ENCODE measurements around the gene SLC25A19. TPM values are rescaled to one million over a fixed set of nuclear protein-coding genes. Genes with fewer than 3 reads are reported as not detected.
"Not testable (repeated sequence)": the region's sequence is repeated elsewhere in the genome, so short reads cannot be mapped to it uniquely, and the experiment has no call there.

SLC25A19 gene
- total RNA-seq, 1 donor from 2014 or later, result 22.5 TPM

GRCh38 chr17:75271233-75271954 is 17.8 kb downstream of the SLC25A19 start:
- DNase-seq (ENCODE audit: low spot score), result peak; percentile 85

GRCh38 chr17:75270966-75271232 is 18.3 kb downstream of the SLC25A19 start, which contains the start of gene MIF4GD:
MIF4GD (minus strand) TSS chr17:75271231; CDS start chr17:75270195, 1,036 bp downstream.
- DNase-seq (ENCODE audit: low spot score) (no peak), ATAC-seq (peak; percentile 15)
- intact Hi-C loops (cut with DNase I), result no loop called here

More at GRCh38 chr17:75271233-75271954, 17.8 kb downstream of the SLC25A19 start:
- intact Hi-C loops (cut with DNase I), result no loop called here
- peak; percentile 63 for ATAC-seq

GRCh38 chr17:75270218-75270965 is 18.8 kb downstream of the SLC25A19 start:
- peak; percentile 79 for DNase-seq (ENCODE audit: low spot score)
- intact Hi-C loops (cut with DNase I), result no loop called here
- ATAC-seq, result peak; percentile 58

GRCh38 chr17:75269844-75270217 is 19.4 kb downstream of the SLC25A19 start:
- DNase-seq (ENCODE audit: low spot score), result no peak
- intact Hi-C loops (cut with DNase I), result no loop called here
- peak; percentile 1 for ATAC-seq

GRCh38 chr17:75267411-75268232 is 21.6 kb downstream of the SLC25A19 start:
- DNase-seq (ENCODE audit: low spot score) (no peak), ATAC-seq (no peak)
- intact Hi-C loops (cut with DNase I), result no loop called here

GRCh38 chr17:75267153-75267410 is 22.2 kb downstream of the SLC25A19 start:
- intact Hi-C loops (cut with DNase I), result no loop called here
- ATAC-seq (no peak), DNase-seq (ENCODE audit: low spot score) (no peak)

GRCh38 chr17:75266316-75267152 is 22.7 kb downstream of the SLC25A19 start:
- ATAC-seq (no peak), DNase-seq (ENCODE audit: low spot score) (no peak)
- intact Hi-C loops (cut with DNase I), result no loop called here

GRCh38 chr17:75265614-75266315 is 23.5 kb downstream of the SLC25A19 start:
- no peak for ATAC-seq
- no peak for DNase-seq (ENCODE audit: low spot score)
- intact Hi-C loops (cut with DNase I), result no loop called here

- intact Hi-C loops (cut with DNase I), result no loop called here
- DNase-seq (ENCODE audit: low spot score) (no peak), ATAC-seq (no peak)
Observed at GRCh38 chr17:75263055-75263454, 26.2 kb downstream of the SLC25A19 start.

- no peak for DNase-seq (ENCODE audit: low spot score)
- intact Hi-C loops (cut with DNase I), result no loop called here
- peak; percentile 24 for ATAC-seq
Observed at GRCh38 chr17:75262112-75262606, 27.1 kb downstream of the SLC25A19 start.

GRCh38 chr17:75261336-75262111 is 27.7 kb downstream of the SLC25A19 start, which contains the start of the genes GGA3 and MRPS7:
GGA3 (minus strand) TSS chr17:75261606; CDS start chr17:75261587, 19 bp downstream.
MRPS7 (plus strand) TSS chr17:75261879; CDS start chr17:75261901, 22 bp downstream.
- intact Hi-C loops (cut with DNase I), result no loop called here
- ATAC-seq (peak; percentile 99), DNase-seq (ENCODE audit: low spot score) (peak; percentile 98)

GRCh38 chr17:75260641-75261335 is 28.4 kb downstream of the SLC25A19 start:
- no peak for ATAC-seq
- DNase-seq (ENCODE audit: low spot score), result no peak
- intact Hi-C loops (cut with DNase I), result no loop called here

GRCh38 chr17:75257228-75257627 is 32.0 kb downstream of the SLC25A19 start:
- DNase-seq (ENCODE audit: low spot score); ATAC-seq; intact Hi-C loops (cut with DNase I): not testable (repeated sequence)

GRCh38 chr17:75255954-75256698 is 33.1 kb downstream of the SLC25A19 start:
- intact Hi-C loops (cut with DNase I); ATAC-seq; DNase-seq (ENCODE audit: low spot score): not testable (repeated sequence)

- intact Hi-C loops (cut with DNase I), result no loop called here
- no peak for ATAC-seq
- no peak for DNase-seq (ENCODE audit: low spot score)
Observed at GRCh38 chr17:75252039-75252816, 37.0 kb downstream of the SLC25A19 start.
